GM06990 (cell line): ENCODE measurements around the gene BANP.

ENCODE experiments used
- DNase-seq: peaks from one replicate; pipeline ENCODE4 v3.0.0-alpha.2; 2011; ENCODE audit not compliant: insufficient read length; ENCODE audit errors: extremely low read depth
- H3K27me3 ChIP-seq: replicated peaks from 2 replicates; pipeline ENCODE4 v1.6.0; 2011; ENCODE audit warnings: low read length; ENCODE audit not compliant: control insufficient read depth, insufficient read depth
- H3K36me3 ChIP-seq: 2 replicates; pipeline ENCODE4 v1.5.1; 2011; ENCODE audit warnings: low read length; ENCODE audit not compliant: control insufficient read depth, insufficient read depth
- H3K4me3 ChIP-seq: replicated peaks from 2 replicates; pipeline ENCODE4 v1.5.1; 2011; ENCODE audit warnings: low read depth, mild to moderate bottlenecking, control low read depth, low read length
- CTCF ChIP-seq: IDR thresholded peaks from 2 replicates; pipeline ENCODE4 v1.5.1; 2011; ENCODE audit warnings: low read length, control low read depth, mild to moderate bottlenecking, inconsistent platforms; ENCODE audit not compliant: insufficient read depth, poor library complexity, severe bottlenecking

BANP gene

GRCh38 chr16:88062341-88063210 lies 111.3 kb downstream of the BANP start:
- no peak for TF ChIP-seq CTCF
- no peak for DNase-seq
- Histone ChIP-seq H3K4me3 (no peak overlapping the region), H3K27me3 (no peaks in the 10 kb centered on the region), H3K36me3 (peaks cover 5% of the 10 kb centered on the region)

DNA sequence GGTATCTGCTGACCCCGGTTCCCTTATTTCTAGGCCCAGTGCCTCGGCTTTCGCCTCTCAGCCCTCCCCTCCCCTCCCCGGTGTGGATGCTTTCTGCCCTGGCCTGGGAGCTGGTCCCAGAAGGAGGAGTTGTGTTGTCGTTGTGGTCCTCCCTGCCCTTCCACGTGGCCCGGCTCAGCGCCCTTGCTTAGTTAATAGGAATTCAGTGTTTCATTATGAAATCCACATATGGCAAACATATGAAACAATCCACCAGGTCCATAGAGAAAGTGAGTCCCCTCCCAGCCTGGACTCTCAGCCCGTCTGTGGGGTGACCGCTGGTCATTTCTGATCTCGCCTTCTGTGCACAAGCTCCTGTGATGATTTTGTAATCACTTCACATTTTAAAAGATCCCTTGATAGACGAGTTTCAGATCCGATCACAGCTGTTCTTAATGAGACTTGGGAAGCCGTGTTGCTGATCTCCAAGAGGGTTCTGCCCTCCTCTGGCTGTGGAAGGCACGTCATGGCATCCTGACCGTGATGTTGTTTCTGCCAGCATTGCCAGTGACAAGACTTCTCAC lies 112.1 kb downstream of the BANP start:
- no peak for DNase-seq
- H3K27me3 ChIP-seq = no peaks in the 10 kb centered on the region
- H3K36me3 ChIP-seq = peaks cover 5% of the 10 kb centered on the region
- no peak overlapping the region for H3K4me3 ChIP-seq
- no peak for TF ChIP-seq CTCF

GRCh38 chr16:88064011-88064888 lies 113.0 kb downstream of the BANP start:
- Histone ChIP-seq H3K4me3 (no peak overlapping the region), H3K36me3 (peaks cover 5% of the 10 kb centered on the region), H3K27me3 (no peaks in the 10 kb centered on the region)
- TF ChIP-seq CTCF = no peak
- DNase-seq = no peak

- H3K27me3 ChIP-seq = no peaks in the 10 kb centered on the region
- H3K36me3 ChIP-seq = peaks cover 1% of the 10 kb centered on the region
- TF ChIP-seq CTCF = no peak
- no peak overlapping the region for H3K4me3 ChIP-seq
- no peak for DNase-seq
Observed at GRCh38 chr16:88064889-88065746, 113.9 kb downstream of the BANP start.

DNA sequence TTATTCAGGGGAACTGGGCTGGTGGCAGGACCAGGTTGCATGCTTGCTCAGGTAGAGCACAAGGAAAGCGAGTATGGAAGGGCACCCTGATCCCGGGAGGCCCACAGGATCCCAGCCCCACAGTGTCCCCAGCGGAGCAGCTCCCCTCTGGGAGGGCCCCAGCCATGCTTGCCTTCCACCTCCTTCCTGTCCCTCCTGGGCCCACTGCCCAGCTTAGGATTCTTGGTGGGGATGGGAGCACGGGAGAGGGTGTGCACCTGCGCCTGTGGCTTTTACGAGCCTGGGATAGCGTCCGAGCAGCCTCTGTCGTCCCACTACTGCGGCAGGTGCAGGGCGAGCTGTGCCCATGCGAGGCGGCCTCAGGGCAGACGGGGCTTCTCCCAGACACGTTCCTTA lies 114.5 kb downstream of the BANP start:
- TF ChIP-seq CTCF = no peak
- Histone ChIP-seq H3K27me3 (no peaks in the 10 kb centered on the region), H3K4me3 (no peak overlapping the region), H3K36me3 (no peaks in the 10 kb centered on the region; the same call in 1 of the 2 replicates)
- no peak for DNase-seq
